ENCODE data around the gene B3GNT9.

The B3GNT9 gene

GRCh38 chr16:67158637-67159600 lies 8.1 kb upstream of the B3GNT9 start:
- Histone ChIP-seq H3K4me1 (ENCODE audit: control extremely low read depth in 1 of 4, control insufficient read depth in 4 of 4, insufficient read depth in 4 of 4, low read length in 3 of 4) (peaks cover 3 to 59% (median 49%) of the 10 kb centered on the region in 4 experiments), H3K27ac (ENCODE audit: insufficient read depth in 1 of 2, low read depth in 1 of 2, low read length in 2 of 2, poor library complexity in 1 of 2, severe bottlenecking in 2 of 2) (peak overlapping the region in 1 of 2 experiments; percentile 64), H3K27me3 (replicated peaks in 2 of 5; ENCODE audit: control insufficient read depth in 4 of 5, insufficient read depth in 5 of 5, low read length in 4 of 5) (peaks cover 6 to 48% (median 16%) of the 10 kb centered on the region in 5 experiments), H3K36me3 (ENCODE audit: control insufficient read depth in 4 of 4, insufficient read depth in 4 of 4, low read length in 3 of 4) (no peaks in the 10 kb centered on the region), H3K9me3 (ENCODE audit: control extremely low read depth in 1 of 5, control insufficient read depth in 4 of 5, insufficient read depth in 2 of 5, low read depth in 1 of 5, low read length in 4 of 5) (peaks cover 0 to 4% (median 0%) of the 10 kb centered on the region in 5 experiments), H3K4me3 (ENCODE audit: control insufficient read depth in 1 of 7, extremely low read depth in 1 of 7, insufficient read depth in 4 of 7, low read depth in 2 of 7, low read length in 6 of 7) (peak overlapping the region; percentile 74 to 92 (median 84))
- DNase-seq: peak in 2 of 3 donors; percentile 57 to 67
- CTCF ChIA-PET: interaction anchor here (0.5 to 5.3 kb wide), 17 partner anchors 8 to 194 kb away, joined by 3 to 65 read pairs (median 3); partner anchors contain the start of gene B3GNT9
- WGBS (ENCODE audit: insufficient coverage): 4% methylated on average over 25 of the region's 34 CpGs
- POLR2A ChIA-PET: no interaction called here

GRCh38 chr16:67157892-67158635 lies 7.3 kb upstream of the B3GNT9 start:
- WGBS (ENCODE audit: insufficient coverage): 94% methylated on average over 4 of the region's 7 CpGs
- H3K27ac ChIP-seq (ENCODE audit: insufficient read depth in 1 of 2, low read depth in 1 of 2, low read length in 2 of 2, poor library complexity in 1 of 2, severe bottlenecking in 2 of 2): no peak overlapping the region
- CTCF ChIA-PET: interaction anchor here (0.7 to 5.3 kb wide), 21 partner anchors 11 to 196 kb away, joined by 3 to 65 read pairs (median 4); partner anchors contain the start of gene NOL3
- no peak overlapping the region for H3K4me3 ChIP-seq (ENCODE audit: control insufficient read depth in 1 of 7, extremely low read depth in 1 of 7, insufficient read depth in 4 of 7, low read depth in 2 of 7, low read length in 6 of 7)
- H3K9me3 ChIP-seq (ENCODE audit: control extremely low read depth in 1 of 5, control insufficient read depth in 4 of 5, insufficient read depth in 2 of 5, low read depth in 1 of 5, low read length in 4 of 5): peaks cover 0 to 4% (median 0%) of the 10 kb centered on the region in 5 experiments
- POLR2A ChIA-PET: interaction anchor here (1.7 kb wide), 1 partner anchor 144 kb away, joined by 3 read pairs; no protein-coding TSS in a partner anchor
- H3K36me3 ChIP-seq (ENCODE audit: control insufficient read depth in 4 of 4, insufficient read depth in 4 of 4, low read length in 3 of 4): no peaks in the 10 kb centered on the region
- H3K4me1 ChIP-seq (ENCODE audit: control extremely low read depth in 1 of 4, control insufficient read depth in 4 of 4, insufficient read depth in 4 of 4, low read length in 3 of 4): peaks cover 3 to 56% (median 46%) of the 10 kb centered on the region in 4 experiments
- DNase-seq: no peak
- peaks cover 6 to 39% (median 15%) of the 10 kb centered on the region in 5 experiments for H3K27me3 ChIP-seq (replicated peaks in 2 of 5; ENCODE audit: control insufficient read depth in 4 of 5, insufficient read depth in 5 of 5, low read length in 4 of 5)

- ChIA-PET POLR2A (interaction anchor here (1.7 kb wide), 1 partner anchor 144 kb away, joined by 3 read pairs; no protein-coding TSS in a partner anchor), CTCF (interaction anchor here (0.7 to 5.3 kb wide), 20 partner anchors 12 to 195 kb away, joined by 3 to 65 read pairs (median 3); partner anchors contain the start of gene NOL3)
- Histone ChIP-seq H3K9me3 (ENCODE audit: control extremely low read depth in 1 of 5, control insufficient read depth in 4 of 5, insufficient read depth in 2 of 5, low read depth in 1 of 5, low read length in 4 of 5) (peaks cover 0 to 4% (median 0%) of the 10 kb centered on the region in 5 experiments), H3K36me3 (ENCODE audit: control insufficient read depth in 4 of 4, insufficient read depth in 4 of 4, low read length in 3 of 4) (no peaks in the 10 kb centered on the region), H3K4me1 (ENCODE audit: control extremely low read depth in 1 of 4, control insufficient read depth in 4 of 4, insufficient read depth in 4 of 4, low read length in 3 of 4) (peaks cover 3 to 49% (median 38%) of the 10 kb centered on the region in 4 experiments), H3K27me3 (replicated peaks in 2 of 5; ENCODE audit: control insufficient read depth in 4 of 5, insufficient read depth in 5 of 5, low read length in 4 of 5) (peaks cover under 1 to 31% (median 12%) of the 10 kb centered on the region in 5 experiments), H3K4me3 (ENCODE audit: control insufficient read depth in 1 of 7, extremely low read depth in 1 of 7, insufficient read depth in 4 of 7, low read depth in 2 of 7, low read length in 6 of 7) (no peak overlapping the region), H3K27ac (ENCODE audit: insufficient read depth in 1 of 2, low read depth in 1 of 2, low read length in 2 of 2, poor library complexity in 1 of 2, severe bottlenecking in 2 of 2) (no peak overlapping the region)
- 93% methylated on average over 5 of the region's 7 CpGs for WGBS (ENCODE audit: insufficient coverage)
- DNase-seq: no peak
Observed at GRCh38 chr16:67157106-67157748, 6.4 kb upstream of the B3GNT9 start.

GRCh38 chr16:67156143-67156844 lies 5.5 kb upstream of the B3GNT9 start:
- no peaks in the 10 kb centered on the region for H3K36me3 ChIP-seq (ENCODE audit: control insufficient read depth in 4 of 4, insufficient read depth in 4 of 4, low read length in 3 of 4)
- POLR2A ChIA-PET: interaction anchor here (1.7 kb wide), 1 partner anchor 143 kb away, joined by 3 read pairs; no protein-coding TSS in a partner anchor
- no peak for DNase-seq
- no peak overlapping the region for H3K4me3 ChIP-seq (ENCODE audit: control insufficient read depth in 1 of 7, extremely low read depth in 1 of 7, insufficient read depth in 4 of 7, low read depth in 2 of 7, low read length in 6 of 7)
- peaks cover 0 to 24% (median 6%) of the 10 kb centered on the region in 5 experiments for H3K27me3 ChIP-seq (replicated peaks in 2 of 5; ENCODE audit: control insufficient read depth in 4 of 5, insufficient read depth in 5 of 5, low read length in 4 of 5)
- H3K27ac ChIP-seq (ENCODE audit: insufficient read depth in 1 of 2, low read depth in 1 of 2, low read length in 2 of 2, poor library complexity in 1 of 2, severe bottlenecking in 2 of 2): no peak overlapping the region
- peaks cover 3 to 45% (median 34%) of the 10 kb centered on the region in 4 experiments for H3K4me1 ChIP-seq (ENCODE audit: control extremely low read depth in 1 of 4, control insufficient read depth in 4 of 4, insufficient read depth in 4 of 4, low read length in 3 of 4)
- CTCF ChIA-PET: interaction anchor here (0.8 to 6.1 kb wide), 14 partner anchors 12 to 202 kb away, joined by 3 to 65 read pairs (median 9); partner anchors contain the start of gene NOL3
- WGBS (ENCODE audit: insufficient coverage): 86% methylated on average over 10 of the region's 15 CpGs
- peaks cover 0 to 4% (median 0%) of the 10 kb centered on the region in 5 experiments for H3K9me3 ChIP-seq (ENCODE audit: control extremely low read depth in 1 of 5, control insufficient read depth in 4 of 5, insufficient read depth in 2 of 5, low read depth in 1 of 5, low read length in 4 of 5)

- Histone ChIP-seq H3K36me3 (ENCODE audit: control insufficient read depth in 4 of 4, insufficient read depth in 4 of 4, low read length in 3 of 4) (no peaks in the 10 kb centered on the region), H3K4me1 (ENCODE audit: control extremely low read depth in 1 of 4, control insufficient read depth in 4 of 4, insufficient read depth in 4 of 4, low read length in 3 of 4) (peaks cover 3 to 43% (median 33%) of the 10 kb centered on the region in 4 experiments), H3K27ac (ENCODE audit: insufficient read depth in 1 of 2, low read depth in 1 of 2, low read length in 2 of 2, poor library complexity in 1 of 2, severe bottlenecking in 2 of 2) (no peak overlapping the region), H3K27me3 (replicated peaks in 2 of 5; ENCODE audit: control insufficient read depth in 4 of 5, insufficient read depth in 5 of 5, low read length in 4 of 5) (peaks cover 0 to 21% (median 6%) of the 10 kb centered on the region in 5 experiments), H3K4me3 (ENCODE audit: control insufficient read depth in 1 of 7, extremely low read depth in 1 of 7, insufficient read depth in 4 of 7, low read depth in 2 of 7, low read length in 6 of 7) (peak overlapping the region in 4 of 7 experiments; percentile 1 to 49 (median 46)), H3K9me3 (ENCODE audit: control extremely low read depth in 1 of 5, control insufficient read depth in 4 of 5, insufficient read depth in 2 of 5, low read depth in 1 of 5, low read length in 4 of 5) (peaks cover 0 to 4% (median 0%) of the 10 kb centered on the region in 5 experiments)
- peak; percentile 74 to 87 (median 82) for DNase-seq
- WGBS (ENCODE audit: insufficient coverage): 12% methylated on average over 53 of the region's 74 CpGs
- CTCF ChIA-PET: interaction anchor here (0.8 to 6.1 kb wide), 26 partner anchors 10 to 208 kb away, joined by 3 to 65 read pairs (median 5); partner anchors contain the start of genes CES3, HSF4 and NOL3
- POLR2A ChIA-PET: interaction anchor here (0.8 kb wide), 1 partner anchor 16 kb away, joined by 4 read pairs; no protein-coding TSS in a partner anchor
Observed at GRCh38 chr16:67155295-67156142, 4.7 kb upstream of the B3GNT9 start.

Data from common myeloid progenitor, CD34-positive (primary cell).